H1 (cell line): ENCODE results near the gene STK26.

ENCODE experiments used
- EP300 ChIP-seq, 2 experiments: IDR thresholded peaks; 1 replicate in 1 of 2; 2 replicates in 1 of 2; pipeline ENCODE4 v1.6.1; 2011 to 2012; ENCODE audit warnings: low read depth in 2 of 2, low read length in 2 of 2, mild to moderate bottlenecking in 2 of 2, borderline replicate concordance in 1 of 2, inconsistent platforms in 1 of 2, moderate library complexity in 1 of 2
- EZH2 ChIP-seq: fragments of 200-600 bp; sonication (generic); IDR thresholded peaks from 2 replicates; pipeline ENCODE4 v1.7.1; 2012; ENCODE audit warnings: low read depth, mild to moderate bottlenecking, moderate library complexity, low read length, inconsistent platforms; ENCODE audit not compliant: severe bottlenecking
- HDAC2 ChIP-seq, 2 experiments: fragments of 300-600 bp in 1 of 2; sonication (generic) in 1 of 2; IDR thresholded peaks; 2 replicates each; pipeline ENCODE4 v1.6.1; 2011 to 2012; ENCODE audit warnings: low read depth in 2 of 2, low read length in 2 of 2, mild to moderate bottlenecking in 2 of 2, moderate library complexity in 2 of 2, borderline replicate concordance in 1 of 2, inconsistent platforms in 1 of 2
- SP1 ChIP-seq: IDR thresholded peaks from 2 replicates; pipeline ENCODE4 v1.6.1; 2011; ENCODE audit warnings: low read depth, low read length
- SUZ12 ChIP-seq: fragments of 200-600 bp; sonication (generic); IDR thresholded peaks from 2 replicates; pipeline ENCODE4 v1.6.1; 2012; ENCODE audit warnings: mild to moderate bottlenecking, inconsistent platforms, low read length, moderate library complexity, mixed read lengths
- TAF1 ChIP-seq: IDR thresholded peaks from 2 replicates; pipeline ENCODE4 v1.6.1; 2011; ENCODE audit warnings: mild to moderate bottlenecking, low read depth, low read length
- TF ChIP-seq, protein P1 (sequence below), 3 experiments: IDR thresholded peaks; 1 replicate in 2 of 3; 2 replicates in 1 of 3; pipeline versions ENCODE4 v1.5.1 to v1.6.1; 2011; ENCODE audit warnings: low read length in 3 of 3, mild to moderate bottlenecking in 3 of 3, inconsistent platforms in 2 of 3, low read depth in 1 of 3, moderate library complexity in 1 of 3; ENCODE audit not compliant: insufficient read depth in 1 of 3; ENCODE audit errors: control extremely low read depth in 1 of 3
- TF ChIP-seq, protein P2 (sequence below): fragments of 300-600 bp; sonication (generic); IDR thresholded peaks from 2 replicates; pipeline ENCODE4 v1.7.1; 2012; ENCODE audit warnings: low read length, moderate library complexity, mild to moderate bottlenecking, inconsistent platforms; ENCODE audit not compliant: insufficient replicate concordance
- TF ChIP-seq, protein P3 (sequence below): IDR thresholded peaks from 2 replicates; pipeline ENCODE4 v1.6.1; 2012; ENCODE audit warnings: inconsistent platforms

DNA sequence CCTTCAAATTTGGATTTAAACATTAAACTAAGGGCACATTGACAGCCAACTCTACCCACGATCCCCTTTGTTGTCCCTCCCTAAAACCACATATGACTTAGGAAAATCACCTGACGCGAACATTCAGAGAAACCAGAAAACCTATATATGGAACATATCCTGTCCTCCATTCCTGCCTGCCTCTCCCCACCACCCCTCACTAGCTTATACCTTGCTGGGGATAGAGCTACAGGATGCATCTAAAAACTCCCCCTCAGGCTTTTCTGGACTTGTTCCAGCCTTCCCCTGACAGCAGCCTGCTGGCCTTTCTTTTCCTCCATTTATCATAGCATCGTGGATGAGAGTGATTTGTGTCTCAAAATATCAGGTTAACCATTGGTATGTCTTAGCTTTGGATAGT is 8.8 kb downstream of the STK26 start:
- TF ChIP-seq, protein P1, sequence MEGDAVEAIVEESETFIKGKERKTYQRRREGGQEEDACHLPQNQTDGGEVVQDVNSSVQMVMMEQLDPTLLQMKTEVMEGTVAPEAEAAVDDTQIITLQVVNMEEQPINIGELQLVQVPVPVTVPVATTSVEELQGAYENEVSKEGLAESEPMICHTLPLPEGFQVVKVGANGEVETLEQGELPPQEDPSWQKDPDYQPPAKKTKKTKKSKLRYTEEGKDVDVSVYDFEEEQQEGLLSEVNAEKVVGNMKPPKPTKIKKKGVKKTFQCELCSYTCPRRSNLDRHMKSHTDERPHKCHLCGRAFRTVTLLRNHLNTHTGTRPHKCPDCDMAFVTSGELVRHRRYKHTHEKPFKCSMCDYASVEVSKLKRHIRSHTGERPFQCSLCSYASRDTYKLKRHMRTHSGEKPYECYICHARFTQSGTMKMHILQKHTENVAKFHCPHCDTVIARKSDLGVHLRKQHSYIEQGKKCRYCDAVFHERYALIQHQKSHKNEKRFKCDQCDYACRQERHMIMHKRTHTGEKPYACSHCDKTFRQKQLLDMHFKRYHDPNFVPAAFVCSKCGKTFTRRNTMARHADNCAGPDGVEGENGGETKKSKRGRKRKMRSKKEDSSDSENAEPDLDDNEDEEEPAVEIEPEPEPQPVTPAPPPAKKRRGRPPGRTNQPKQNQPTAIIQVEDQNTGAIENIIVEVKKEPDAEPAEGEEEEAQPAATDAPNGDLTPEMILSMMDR (IDR thresholded peaks at IDR 0.05; ENCODE audit: control extremely low read depth in 1 of 3, insufficient read depth in 1 of 3, low read depth in 1 of 3, low read length in 3 of 3), result no peak
- no peak for TF ChIP-seq SUZ12
- no peak for TF ChIP-seq SP1
- TF ChIP-seq HDAC2 (IDR thresholded peaks at IDR 0.05; ENCODE audit: borderline replicate concordance in 1 of 2, low read depth in 2 of 2, low read length in 2 of 2), result no peak
- TF ChIP-seq EZH2, result no peak
- TF ChIP-seq, protein P2, sequence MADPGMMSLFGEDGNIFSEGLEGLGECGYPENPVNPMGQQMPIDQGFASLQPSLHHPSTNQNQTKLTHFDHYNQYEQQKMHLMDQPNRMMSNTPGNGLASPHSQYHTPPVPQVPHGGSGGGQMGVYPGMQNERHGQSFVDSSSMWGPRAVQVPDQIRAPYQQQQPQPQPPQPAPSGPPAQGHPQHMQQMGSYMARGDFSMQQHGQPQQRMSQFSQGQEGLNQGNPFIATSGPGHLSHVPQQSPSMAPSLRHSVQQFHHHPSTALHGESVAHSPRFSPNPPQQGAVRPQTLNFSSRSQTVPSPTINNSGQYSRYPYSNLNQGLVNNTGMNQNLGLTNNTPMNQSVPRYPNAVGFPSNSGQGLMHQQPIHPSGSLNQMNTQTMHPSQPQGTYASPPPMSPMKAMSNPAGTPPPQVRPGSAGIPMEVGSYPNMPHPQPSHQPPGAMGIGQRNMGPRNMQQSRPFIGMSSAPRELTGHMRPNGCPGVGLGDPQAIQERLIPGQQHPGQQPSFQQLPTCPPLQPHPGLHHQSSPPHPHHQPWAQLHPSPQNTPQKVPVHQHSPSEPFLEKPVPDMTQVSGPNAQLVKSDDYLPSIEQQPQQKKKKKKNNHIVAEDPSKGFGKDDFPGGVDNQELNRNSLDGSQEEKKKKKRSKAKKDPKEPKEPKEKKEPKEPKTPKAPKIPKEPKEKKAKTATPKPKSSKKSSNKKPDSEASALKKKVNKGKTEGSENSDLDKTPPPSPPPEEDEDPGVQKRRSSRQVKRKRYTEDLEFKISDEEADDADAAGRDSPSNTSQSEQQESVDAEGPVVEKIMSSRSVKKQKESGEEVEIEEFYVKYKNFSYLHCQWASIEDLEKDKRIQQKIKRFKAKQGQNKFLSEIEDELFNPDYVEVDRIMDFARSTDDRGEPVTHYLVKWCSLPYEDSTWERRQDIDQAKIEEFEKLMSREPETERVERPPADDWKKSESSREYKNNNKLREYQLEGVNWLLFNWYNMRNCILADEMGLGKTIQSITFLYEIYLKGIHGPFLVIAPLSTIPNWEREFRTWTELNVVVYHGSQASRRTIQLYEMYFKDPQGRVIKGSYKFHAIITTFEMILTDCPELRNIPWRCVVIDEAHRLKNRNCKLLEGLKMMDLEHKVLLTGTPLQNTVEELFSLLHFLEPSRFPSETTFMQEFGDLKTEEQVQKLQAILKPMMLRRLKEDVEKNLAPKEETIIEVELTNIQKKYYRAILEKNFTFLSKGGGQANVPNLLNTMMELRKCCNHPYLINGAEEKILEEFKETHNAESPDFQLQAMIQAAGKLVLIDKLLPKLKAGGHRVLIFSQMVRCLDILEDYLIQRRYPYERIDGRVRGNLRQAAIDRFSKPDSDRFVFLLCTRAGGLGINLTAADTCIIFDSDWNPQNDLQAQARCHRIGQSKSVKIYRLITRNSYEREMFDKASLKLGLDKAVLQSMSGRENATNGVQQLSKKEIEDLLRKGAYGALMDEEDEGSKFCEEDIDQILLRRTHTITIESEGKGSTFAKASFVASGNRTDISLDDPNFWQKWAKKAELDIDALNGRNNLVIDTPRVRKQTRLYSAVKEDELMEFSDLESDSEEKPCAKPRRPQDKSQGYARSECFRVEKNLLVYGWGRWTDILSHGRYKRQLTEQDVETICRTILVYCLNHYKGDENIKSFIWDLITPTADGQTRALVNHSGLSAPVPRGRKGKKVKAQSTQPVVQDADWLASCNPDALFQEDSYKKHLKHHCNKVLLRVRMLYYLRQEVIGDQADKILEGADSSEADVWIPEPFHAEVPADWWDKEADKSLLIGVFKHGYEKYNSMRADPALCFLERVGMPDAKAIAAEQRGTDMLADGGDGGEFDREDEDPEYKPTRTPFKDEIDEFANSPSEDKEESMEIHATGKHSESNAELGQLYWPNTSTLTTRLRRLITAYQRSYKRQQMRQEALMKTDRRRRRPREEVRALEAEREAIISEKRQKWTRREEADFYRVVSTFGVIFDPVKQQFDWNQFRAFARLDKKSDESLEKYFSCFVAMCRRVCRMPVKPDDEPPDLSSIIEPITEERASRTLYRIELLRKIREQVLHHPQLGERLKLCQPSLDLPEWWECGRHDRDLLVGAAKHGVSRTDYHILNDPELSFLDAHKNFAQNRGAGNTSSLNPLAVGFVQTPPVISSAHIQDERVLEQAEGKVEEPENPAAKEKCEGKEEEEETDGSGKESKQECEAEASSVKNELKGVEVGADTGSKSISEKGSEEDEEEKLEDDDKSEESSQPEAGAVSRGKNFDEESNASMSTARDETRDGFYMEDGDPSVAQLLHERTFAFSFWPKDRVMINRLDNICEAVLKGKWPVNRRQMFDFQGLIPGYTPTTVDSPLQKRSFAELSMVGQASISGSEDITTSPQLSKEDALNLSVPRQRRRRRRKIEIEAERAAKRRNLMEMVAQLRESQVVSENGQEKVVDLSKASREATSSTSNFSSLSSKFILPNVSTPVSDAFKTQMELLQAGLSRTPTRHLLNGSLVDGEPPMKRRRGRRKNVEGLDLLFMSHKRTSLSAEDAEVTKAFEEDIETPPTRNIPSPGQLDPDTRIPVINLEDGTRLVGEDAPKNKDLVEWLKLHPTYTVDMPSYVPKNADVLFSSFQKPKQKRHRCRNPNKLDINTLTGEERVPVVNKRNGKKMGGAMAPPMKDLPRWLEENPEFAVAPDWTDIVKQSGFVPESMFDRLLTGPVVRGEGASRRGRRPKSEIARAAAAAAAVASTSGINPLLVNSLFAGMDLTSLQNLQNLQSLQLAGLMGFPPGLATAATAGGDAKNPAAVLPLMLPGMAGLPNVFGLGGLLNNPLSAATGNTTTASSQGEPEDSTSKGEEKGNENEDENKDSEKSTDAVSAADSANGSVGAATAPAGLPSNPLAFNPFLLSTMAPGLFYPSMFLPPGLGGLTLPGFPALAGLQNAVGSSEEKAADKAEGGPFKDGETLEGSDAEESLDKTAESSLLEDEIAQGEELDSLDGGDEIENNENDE, result no peak
- TF ChIP-seq TAF1, result no peak
- TF ChIP-seq EP300 (IDR thresholded peaks at IDR 0.05; ENCODE audit: borderline replicate concordance in 1 of 2, low read depth in 2 of 2, low read length in 2 of 2), result no peak
- TF ChIP-seq, protein P3, sequence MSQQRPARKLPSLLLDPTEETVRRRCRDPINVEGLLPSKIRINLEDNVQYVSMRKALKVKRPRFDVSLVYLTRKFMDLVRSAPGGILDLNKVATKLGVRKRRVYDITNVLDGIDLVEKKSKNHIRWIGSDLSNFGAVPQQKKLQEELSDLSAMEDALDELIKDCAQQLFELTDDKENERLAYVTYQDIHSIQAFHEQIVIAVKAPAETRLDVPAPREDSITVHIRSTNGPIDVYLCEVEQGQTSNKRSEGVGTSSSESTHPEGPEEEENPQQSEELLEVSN, result no peak
